NCI-H446 treated with DMSO at 0.1 percent for 48 hours (cell line): ENCODE results near the gene LAMA5.

Source experiments
- DNase-seq: peaks from one replicate; lab custom pipeline; 2025; lab: John Stamatoyannopoulos, UW

The LAMA5 gene

DNA sequence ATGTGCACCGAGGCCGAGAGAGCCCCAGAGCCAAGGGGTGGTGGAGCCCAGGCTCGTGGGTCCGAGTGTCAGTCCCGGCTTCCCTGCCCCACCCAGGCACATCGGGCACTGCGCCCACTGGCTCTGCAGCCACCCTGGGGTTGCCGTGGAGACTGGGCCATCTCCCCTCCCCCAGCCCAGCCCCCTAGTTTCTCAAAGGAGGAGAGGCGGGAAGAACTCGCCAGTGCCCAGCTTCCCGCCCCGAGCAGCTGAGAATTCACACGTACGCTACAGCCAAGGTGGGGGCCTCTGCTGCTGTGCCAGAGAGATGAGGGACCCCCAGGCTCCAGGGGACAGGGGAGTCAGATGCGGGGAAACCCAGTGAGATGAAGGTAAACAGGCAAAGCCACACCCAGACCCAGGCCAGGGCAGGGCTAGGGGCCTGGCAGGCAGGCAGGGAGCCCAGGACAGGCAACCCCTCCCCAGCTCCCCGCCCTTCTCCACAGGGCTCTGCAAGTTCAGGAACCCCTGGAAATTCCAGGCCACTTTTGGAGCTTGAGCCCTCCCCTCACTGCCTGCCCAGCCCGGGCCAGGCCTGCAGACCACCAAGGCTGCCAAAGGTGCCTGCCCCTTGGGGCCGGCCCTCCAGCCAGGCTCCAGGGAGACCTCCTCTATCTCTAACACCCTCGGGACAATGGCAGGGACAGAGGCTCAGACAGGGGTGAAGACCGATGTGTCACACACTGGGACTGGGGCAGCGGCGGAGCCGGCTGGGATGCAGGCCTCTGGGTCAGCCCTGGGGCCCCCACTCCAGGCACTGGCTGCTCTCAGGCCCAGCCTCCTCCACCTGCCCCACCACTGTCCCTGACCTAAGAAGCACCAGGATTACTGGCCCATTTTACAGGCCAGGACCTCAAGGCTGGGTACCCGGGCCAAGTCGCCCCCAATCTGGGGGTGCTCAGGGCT is 6.0 kb downstream of the LAMA5 start:
- DNase-seq = peak; percentile 49

- DNase-seq = no peak
Observed at GRCh38 chr20:62359491-62360121, 7.5 kb downstream of the LAMA5 start.

- no peak for DNase-seq
Observed at GRCh38 chr20:62359043-62359490, 8.0 kb downstream of the LAMA5 start.

DNA sequence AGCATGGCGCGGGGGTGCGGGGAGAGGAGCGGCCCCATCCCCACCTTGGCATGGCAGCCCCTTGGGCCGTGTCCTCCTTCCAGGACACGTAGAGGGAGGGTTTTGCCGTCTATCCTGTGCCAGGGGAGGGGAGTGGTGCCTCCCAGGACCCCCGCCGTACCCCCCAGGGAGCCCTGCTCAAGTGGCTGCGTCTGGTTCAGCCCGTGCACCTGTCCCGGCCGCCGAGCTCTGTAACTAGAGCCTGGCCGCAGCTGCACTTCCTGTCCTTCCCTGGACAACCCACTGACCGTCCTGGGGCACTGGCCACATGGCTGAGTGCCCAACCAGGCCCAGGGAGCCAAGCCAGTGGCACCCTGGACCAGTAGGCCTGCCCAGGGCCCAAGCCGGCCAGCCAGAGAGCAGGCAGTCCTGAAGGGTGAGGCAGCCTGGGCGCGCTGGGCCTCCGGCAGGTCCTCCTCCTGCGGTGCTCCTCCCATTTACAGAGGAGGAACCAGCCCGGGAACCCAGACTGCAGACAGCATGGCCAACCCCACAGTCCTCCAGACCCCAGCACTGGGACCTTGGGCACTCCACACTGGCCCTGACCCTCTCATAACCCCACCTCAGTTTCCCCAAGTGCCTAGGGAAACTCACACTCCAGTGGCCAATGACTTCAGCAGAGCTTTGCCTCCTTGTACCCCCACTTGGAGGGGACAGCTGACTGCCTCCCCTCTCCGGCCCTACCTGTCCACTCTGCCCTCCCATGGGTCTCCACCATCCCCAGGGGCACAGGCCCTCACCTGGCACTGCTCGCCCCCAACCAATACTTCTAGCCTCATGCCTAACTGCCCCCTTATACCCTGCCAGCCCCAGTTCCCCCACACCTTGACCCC is 8.7 kb downstream of the LAMA5 start:
- DNase-seq = no peak

GRCh38 chr20:62357681-62358080 is 9.4 kb downstream of the LAMA5 start:
- no peak for DNase-seq

GRCh38 chr20:62357187-62357667 is 9.9 kb downstream of the LAMA5 start:
- no peak for DNase-seq

GRCh38 chr20:62356589-62357186 is 10.4 kb downstream of the LAMA5 start:
- no peak for DNase-seq

- peak; percentile 74 for DNase-seq
Observed at GRCh38 chr20:62355878-62356588, 11.1 kb downstream of the LAMA5 start.

DNA sequence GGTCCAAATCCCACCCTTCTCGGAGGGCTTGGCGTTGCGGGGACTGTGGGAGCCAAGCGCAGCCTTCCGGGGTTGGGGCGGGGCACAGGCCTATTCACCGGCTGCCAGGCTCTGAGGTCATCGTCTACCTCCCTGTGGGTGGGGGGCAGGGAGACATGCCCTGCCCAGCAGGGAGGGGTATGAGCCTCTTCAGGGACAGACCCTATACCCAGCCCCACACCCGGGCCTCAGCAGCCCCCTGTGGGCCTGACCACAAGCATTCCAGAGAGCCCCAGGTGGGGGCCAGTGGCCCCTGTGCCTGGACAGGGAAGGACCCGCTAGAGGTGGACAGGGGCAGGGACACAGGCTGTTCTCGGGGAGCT is 11.6 kb downstream of the LAMA5 start:
- no peak for DNase-seq

DNA sequence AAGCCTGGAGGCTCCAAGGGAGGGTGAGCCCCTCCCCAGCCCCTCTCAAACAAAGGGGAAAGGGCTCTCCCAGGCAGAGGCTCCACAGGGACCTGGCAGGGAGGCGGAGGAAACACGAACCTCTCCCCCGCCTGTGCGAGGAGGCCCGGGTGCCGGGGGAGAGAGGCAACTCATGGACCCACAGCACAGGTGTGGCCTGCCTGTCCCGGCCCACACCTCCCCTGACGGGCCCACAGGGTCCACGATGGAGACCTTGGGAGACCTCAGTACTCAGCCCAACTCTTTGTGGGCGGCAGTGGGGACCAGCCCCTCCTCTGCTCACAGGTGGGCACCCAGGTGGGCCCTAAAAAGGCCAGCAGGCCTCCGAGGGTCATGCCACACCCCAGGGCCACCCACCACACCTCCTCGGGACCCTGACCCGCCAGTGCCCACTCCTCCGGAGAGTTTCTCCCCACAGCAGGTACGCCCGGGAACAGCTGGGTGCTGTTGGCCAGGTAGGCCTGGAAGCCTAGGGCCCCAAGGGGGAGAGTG is 12.2 kb downstream of the LAMA5 start:
- no peak for DNase-seq

GRCh38 chr20:62354031-62354808 is 12.9 kb downstream of the LAMA5 start:
- no peak for DNase-seq

DNA sequence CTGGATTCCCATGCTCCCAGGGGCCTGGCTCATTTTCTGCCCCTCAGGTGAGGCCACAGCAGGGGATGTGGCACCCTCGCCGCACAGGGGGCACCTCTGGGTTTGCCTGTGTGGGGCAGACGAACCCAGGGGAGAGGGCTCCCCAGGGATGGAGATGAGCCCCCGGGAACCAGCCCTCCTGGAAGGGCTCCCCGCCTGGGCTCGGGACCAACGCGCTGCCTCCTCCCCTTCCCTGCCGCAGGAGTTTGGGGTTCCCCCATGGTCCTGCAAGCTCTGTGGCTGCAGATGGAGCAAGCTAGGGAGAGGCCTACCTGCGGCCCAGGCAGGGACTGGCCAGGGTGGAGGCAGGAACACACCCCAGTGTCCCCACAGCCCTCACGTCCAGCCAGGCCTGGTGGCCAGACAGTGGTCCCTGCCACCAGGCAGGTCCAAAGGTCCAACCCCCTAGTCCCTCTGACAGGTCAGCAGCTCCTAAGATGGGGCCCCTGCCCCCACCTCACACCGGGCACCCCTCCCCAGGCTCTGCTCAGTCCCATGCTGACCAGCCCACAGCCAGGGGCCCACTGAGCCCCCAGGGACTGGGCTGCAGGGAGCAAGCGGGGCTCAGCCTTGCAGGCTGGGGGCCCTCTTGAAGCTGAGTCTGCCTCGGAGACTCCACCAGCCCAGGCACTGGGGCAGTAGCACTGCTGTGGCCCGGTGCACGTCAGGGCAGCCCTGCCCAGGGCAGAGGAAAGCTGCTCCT is 13.7 kb downstream of the LAMA5 start:
- DNase-seq = no peak

DNA sequence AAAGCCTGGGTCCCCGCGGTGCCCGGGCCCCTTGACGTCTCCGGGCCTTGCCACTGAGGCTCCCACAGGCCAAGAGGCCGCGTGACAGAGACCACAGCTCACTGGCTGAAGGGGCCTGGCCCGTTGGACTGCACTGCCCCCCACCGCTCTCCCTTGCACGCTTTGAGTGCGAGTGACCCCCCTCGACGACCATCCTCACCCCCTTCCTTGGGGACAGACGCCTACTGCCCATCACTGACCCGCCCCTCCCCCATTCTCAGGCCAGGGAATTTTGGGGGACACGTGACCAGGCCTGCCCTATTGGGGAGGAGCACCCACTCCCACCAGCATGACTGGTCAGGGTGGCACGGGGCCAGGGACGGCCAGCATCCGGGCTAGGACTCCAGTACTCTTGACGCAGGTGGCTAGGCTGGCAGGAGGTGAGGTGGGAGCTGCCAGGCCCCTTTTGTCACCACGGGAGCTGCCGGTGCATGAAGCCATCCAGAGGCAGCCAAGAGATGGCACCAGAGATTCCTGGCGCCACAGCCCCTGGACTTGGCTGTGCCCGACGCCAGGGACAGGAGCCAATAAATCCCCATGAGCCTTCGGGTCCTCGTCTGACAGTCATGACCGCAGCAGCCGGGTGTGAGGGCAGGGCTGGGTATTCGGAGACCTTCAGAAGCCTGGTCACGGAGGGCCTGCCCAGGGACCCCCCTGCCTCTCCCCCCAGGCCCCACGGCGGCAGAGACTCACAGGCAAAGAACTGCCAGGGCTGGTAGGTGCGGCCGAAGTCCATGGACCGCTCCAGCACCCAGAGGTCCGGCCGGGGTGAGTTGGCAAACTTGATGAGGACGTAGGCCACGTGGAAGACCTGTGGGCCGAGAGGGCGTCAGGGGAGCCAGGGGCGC is 14.5 kb downstream of the LAMA5 start:
- peak; percentile 94 for DNase-seq

- DNase-seq = no peak
Observed at GRCh38 chr20:62351469-62352401, 15.4 kb downstream of the LAMA5 start.

DNA sequence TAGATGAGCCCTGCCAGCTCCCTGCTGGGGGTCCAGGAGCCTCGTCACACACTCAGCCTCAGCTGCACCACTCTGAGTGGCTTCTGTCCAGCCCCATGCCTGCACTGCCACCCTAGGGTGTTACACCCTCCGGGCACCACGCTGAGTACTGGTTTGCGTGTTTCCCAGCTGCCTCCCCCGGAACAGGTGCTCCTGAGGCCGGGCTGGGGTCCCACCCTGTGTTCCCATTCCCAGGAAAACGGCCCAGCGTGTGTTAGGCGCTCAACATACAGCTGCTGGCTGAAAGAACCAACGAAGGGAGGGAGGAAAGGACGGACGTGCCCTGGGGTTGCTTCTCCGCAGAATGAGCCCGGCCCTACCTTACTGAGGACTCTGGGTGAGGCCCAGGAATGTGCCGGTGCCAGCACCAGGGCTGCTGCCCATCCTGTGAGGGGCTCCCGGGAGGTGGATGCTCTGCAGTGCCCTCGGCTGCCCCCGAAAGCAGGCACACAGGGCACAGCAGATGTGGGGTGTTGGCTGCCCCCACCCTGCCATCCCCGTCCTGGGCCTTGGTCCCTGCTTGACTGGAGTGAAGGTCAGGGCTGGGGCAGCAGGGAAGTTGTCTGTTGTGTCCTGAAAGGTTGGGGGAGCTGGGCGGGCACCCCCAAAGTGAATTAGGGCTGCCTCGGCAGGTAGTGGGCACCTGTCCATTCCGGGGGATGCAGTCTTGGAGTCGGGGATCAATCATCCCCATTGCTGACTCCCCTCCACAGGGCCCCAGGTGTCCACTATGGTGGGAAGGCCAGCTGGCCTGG is 16.3 kb downstream of the LAMA5 start:
- DNase-seq = no peak

GRCh38 chr20:62350098-62350628 is 16.9 kb downstream of the LAMA5 start:
- no peak for DNase-seq
